ENCODE results near the gene DTL.

Gene DTL

DNA sequence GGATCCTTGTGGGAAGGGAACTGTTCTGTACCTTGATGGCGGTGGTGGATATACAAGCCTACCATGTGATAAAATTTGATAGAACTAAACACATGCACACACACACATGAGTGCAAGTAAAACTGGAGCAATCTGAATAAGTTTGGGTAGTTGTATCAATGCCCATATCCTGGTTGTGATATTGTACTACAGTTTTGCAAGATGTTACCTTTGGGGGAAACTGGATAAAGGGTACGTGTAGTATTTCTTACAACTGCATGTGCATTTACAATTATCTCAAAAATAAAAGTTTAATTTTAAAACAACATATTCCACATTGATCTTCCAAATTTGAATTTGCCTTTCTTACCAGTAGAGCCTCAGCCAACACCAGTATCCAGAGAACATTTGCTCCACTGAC lies 99.6 kb downstream of the DTL start:
- no peak for DNase-seq

DNA sequence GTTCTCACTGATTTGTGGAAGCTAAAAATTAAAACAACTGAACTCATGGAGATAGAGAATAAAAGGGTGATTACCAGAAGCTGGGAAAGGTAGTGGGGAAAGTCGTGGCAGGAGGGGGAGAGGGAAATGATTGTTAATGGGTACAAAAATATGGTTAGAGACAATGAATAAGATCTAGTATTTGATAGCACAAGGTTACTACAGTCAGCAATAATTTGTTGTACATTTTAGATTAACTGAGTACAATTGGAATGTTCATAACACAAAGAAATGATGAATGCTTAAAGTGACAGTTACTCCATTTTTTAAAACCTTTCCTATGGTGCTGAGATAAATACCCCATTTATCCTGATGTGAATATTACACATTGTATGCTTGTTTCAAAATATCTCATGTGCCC lies 102.3 kb downstream of the DTL start:
- no peak for DNase-seq

DNA sequence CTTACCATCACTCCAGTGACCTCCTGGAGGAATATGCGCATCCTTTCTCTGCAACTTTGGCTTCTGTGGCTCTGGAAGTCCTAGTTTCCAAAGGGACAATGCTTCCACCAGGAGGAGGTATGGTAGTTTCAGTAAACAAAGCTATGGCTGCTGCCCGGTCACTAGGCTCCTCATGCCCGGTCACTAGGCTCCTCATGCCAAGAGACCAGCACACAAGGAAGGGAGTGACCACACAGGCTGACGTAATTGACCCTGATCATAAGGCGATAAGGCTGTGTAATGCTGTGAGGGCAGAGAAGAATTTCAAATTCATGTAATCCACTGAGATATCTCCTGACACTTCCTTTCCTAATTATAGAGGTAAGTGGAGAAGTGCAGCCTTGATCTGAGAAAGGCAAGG lies 102.9 kb downstream of the DTL start:
- no peak for DNase-seq

DNA sequence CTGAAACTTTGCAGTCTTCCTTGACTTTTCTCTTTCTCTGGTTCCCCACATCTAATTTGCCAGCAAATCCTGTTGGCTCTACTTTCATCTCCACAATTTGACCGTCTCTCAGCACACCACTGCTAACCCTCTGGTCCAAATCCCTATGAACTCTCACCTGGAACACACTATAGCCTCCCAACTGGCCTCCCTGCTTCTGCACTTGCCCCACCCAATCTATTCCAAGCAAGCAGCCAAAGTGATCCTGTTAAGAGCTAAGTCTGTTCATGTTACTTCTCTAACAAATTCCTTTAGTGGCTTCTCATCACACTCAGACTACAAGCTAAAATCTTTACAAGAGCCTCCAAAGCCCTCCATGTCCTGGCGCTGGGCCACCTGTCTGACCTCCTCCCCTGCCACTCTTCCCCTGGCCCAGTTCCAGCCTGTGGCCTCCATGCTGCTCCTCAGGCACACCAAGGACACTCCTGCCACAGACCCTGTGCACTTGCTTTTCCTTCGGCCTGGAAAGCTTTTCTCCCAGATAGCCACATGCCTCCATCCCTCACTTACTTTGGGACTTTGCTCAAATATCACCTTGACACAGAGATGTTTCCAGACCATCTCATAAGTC lies 104.1 kb downstream of the DTL start:
- no peak for DNase-seq

DNA sequence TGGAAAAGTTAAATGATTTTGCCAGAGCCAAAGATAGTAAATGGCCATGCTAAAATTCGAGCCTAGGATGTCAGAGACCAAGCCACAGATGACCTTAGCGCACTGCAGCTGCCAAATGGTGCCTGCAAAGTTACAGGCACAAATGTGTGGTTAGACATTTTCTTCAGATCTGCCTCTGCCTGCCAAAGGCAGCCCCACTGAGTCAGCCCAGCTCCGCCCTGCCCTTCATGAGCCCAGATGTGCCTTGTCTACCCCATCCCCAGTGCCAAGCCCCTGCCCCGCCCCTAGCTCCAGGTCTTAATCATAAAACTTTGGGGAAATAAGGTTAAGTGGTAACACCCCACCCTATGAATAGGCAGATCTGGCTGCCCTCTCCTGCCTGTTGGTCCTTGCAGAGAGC lies 105.9 kb downstream of the DTL start:
- no peak for DNase-seq

DNA sequence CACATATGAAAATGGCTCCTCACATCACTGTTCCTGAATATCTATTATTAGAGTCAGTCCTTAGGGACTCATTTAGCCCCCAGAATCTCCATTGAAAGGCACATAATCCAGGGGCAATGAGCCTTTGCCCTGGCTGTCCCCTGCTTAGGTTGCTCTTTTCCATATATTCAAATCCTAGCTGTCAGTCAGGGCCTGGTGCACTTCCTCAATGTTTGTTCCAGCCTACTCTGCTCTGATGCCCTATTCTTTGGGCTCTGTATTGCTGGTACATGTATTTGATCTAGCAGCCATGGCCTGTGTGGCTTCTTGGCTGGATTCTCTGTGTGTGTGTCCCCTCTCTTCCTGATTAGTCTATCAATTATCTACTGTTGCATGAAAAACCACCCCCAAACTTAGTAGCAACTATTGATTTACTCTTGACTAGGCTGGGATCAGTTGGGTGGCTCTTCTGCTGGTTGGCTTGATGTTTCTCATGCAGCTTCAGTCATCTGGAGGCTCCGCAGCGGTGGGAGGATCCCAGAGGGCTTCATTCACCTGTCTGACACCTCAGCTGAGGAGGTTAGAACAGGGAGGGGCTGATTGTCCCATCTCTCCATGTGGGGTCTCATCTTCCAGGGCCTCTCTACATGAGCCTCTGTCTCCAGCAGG lies 107.5 kb downstream of the DTL start:
- DNase-seq = no peak

DNA sequence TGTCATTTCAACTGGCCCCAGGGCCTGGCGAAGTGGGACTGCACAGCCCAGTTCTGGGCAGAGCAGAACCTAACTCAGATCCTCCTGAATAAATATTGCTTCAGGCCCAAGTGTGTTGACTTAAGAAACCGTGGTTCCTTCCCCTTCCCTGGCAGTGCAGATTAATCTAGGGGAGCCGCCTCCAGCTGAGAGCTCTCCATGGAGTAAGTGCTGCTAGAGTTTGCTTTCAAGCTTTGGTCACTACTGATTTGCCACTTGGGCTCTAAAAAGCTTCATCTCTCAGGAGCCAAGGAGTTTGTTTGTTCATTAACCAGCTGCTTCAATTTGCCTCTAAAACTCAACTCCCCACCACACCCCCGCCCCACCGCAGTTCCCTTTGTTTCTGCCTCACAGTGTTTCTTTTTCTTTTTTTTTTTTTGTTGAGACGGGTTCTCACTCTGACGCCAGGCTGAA lies 112.1 kb downstream of the DTL start:
- DNase-seq = no peak

DNA sequence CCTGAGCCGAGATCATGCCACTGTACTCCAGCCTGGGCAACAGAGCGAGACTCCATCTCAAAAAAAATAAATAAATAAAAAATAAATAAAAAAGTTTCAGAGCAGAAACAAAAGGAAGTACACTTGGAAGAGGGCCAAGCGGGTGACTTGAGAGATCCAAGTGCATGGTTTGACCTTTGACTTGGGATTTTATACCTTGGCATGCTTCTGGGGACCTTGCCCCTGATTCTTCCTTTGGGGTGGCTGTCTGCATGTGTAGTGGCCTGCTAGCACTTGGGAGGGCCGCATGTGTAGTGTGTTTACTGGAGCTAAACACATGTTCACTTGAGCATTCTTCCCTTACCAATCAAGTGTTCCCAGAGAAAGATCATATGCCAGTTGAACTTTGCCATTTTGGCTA lies 114.0 kb downstream of the DTL start:
- DNase-seq = no peak

DNA sequence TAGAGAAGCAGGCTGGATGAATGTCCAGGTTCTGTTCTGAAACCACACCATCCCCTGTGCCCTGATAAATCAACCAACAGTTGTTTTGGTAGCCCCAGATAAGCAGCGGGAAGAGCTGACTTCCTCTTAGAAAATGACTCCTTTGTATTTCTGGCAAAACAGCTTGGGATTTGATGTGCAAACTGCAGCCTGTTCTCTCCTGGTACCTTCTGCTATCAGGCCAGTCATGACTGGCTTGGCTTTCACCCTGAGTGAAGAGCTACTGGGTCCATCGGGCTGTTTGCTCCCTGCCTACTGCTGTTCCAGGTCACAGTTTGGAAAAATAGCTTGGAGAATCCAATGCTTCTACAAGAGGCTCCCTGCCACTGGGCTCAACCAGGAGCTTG lies 116.8 kb downstream of the DTL start:
- no peak for DNase-seq

DNA sequence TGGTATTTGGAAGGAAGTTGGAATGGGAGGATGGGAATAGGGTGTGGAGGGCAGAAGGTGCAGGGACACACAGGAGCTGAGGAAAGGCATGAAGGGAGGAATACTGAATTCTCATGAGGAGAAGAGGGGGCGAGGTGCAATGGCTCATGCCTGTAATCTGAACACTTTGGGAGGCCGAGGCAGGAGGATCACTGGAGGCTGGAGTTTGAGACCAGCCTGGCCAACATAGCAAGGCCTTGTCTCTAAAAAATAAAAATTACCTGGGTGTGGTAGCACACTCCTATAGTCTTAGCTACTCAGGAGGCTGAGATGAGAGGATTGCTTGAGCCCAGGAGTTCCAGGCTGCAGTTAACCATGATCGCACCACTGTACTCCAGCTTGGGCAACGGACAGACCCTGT lies 117.3 kb downstream of the DTL start:
- no peak for DNase-seq

DNA sequence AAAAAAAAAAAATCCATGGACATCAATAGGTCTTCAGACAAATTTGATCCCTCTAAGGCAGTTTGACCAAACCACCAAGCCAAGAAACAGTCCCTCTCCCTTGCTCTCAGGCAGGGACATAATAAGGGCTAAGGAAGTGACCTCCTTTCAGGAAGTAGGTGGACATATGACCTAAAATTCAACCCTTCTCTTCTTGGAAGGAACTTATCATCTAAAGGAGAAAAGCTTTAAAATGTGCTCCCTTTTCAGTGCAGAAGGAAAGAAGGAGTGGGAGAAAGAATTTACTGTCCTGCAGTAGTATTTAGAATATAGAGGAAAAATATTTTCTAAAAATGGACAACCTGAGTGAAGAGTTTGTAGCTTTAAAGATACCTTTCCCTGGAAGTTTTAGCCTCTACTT lies 118.1 kb downstream of the DTL start:
- DNase-seq = no peak

Measured in NCI-H1694 treated with DMSO at 0.1 percent for 48 hours (cell line).